Endodermal cell (in vitro differentiated cells): ENCODE data around the gene GP1BA. TPM values are rescaled to one million over a fixed set of nuclear protein-coding genes. Genes with fewer than 3 reads are reported as not detected.

Experiments used
- DNase-seq: peaks from one replicate; pipeline ENCODE4 v3.0.0-alpha.2; 2017
- H3K27ac ChIP-seq: 2 replicates; pipeline ENCODE4 v1.5.1; 2013; ENCODE audit warnings: mild to moderate bottlenecking, low read depth, low read length, moderate library complexity
- H3K27me3 ChIP-seq: 2 replicates; pipeline ENCODE4 v1.6.1; 2013; ENCODE audit warnings: mild to moderate bottlenecking, low read length, moderate library complexity; ENCODE audit not compliant: insufficient read depth, control insufficient read depth, poor library complexity, severe bottlenecking
- H3K36me3 ChIP-seq: 2 replicates; pipeline ENCODE4 v1.7.0; 2013; ENCODE audit warnings: mild to moderate bottlenecking, low read length, moderate library complexity; ENCODE audit not compliant: control insufficient read depth, insufficient read depth
- H3K4me1 ChIP-seq: one replicate; pipeline ENCODE4 v1.7.0; 2013; ENCODE audit warnings: low read length; ENCODE audit not compliant: control insufficient read depth, insufficient read depth
- H3K4me3 ChIP-seq: 2 replicates; pipeline ENCODE4 v1.5.1; 2013; ENCODE audit warnings: mild to moderate bottlenecking, low read length, moderate library complexity
- H3K9ac ChIP-seq: 2 replicates; pipeline ENCODE4 v1.6.1; 2013; ENCODE audit warnings: mild to moderate bottlenecking, low read length, moderate library complexity; ENCODE audit not compliant: poor library complexity, severe bottlenecking; ENCODE audit errors: extremely low read depth
- H3K9me3 ChIP-seq: 2 replicates; pipeline ENCODE4 v1.6.1; 2013; ENCODE audit warnings: mild to moderate bottlenecking, low read length, moderate library complexity; ENCODE audit not compliant: control insufficient read depth
- H3K27ac Mint-ChIP-seq: 2 replicates; pipeline ENCODE4 v1.8.0; 2020; ENCODE audit warnings: mixed read lengths
- H3K27me3 Mint-ChIP-seq: 2 replicates; pipeline ENCODE4 v1.8.0; 2021; ENCODE audit warnings: mild to moderate bottlenecking, mixed read lengths; ENCODE audit not compliant: insufficient read depth
- H3K36me3 Mint-ChIP-seq: 2 replicates; pipeline ENCODE4 v1.8.0; 2020; ENCODE audit warnings: low read depth, mixed read lengths
- H3K4me1 Mint-ChIP-seq: 2 replicates; pipeline ENCODE4 v1.8.0; 2020; ENCODE audit warnings: mixed read lengths
- H3K4me3 Mint-ChIP-seq: 2 replicates; pipeline ENCODE4 v1.8.0; 2020; ENCODE audit warnings: mild to moderate bottlenecking, moderate library complexity, mixed read lengths
- H3K9me3 Mint-ChIP-seq: 2 replicates; pipeline ENCODE4 v1.8.0; 2020; ENCODE audit warnings: mild to moderate bottlenecking, mixed read lengths
- CTCF ChIP-seq: fragments of 200-600 bp; sonication (generic); conservative IDR thresholded peaks from 2 replicates; pipeline ENCODE4 v1.5.0; 2021; ENCODE audit warnings: antibody characterized with exemption, mild to moderate bottlenecking
- WGBS, 2 experiments: methylation state at CpG; one replicate each; pipeline versions ENCODE4 v1.1.5 to v1.1.7; 2013; ENCODE audit warnings: missing lambda C conversion rate in 2 of 2, mixed read lengths in 1 of 2; ENCODE audit not compliant: insufficient coverage in 1 of 2, insufficient read length in 1 of 2; 5-methylcytosine and 5-hydroxymethylcytosine counted together
- total RNA-seq, 2 donors: library from RNA; stranded (reverse); fragmentation: NEBNext Ultra II Directional in 1 of 2; extraction: Animal tissue kit (Norgen Biotek cat#: 25700) in 1 of 2; gene quantifications; 2 replicates in 1 of 2; 3 replicates in 1 of 2; pipeline ENCODE4 v1.2.1, GENCODE V29; 2021

GP1BA gene
- total RNA-seq, 2 donors from 2014 or later = not detected

DNA sequence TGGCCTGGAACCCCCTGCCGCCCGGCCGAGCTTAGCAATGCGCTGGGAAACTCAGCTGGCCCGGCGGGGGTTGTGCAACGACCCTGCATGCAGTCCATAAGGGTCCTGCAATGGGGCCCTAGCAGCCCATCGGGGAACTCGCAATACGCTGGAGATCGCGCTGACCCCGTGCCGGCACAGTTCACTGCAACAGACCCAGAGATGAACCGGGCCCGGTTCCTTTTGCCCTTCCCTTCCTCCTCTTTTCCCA is 7.4 kb downstream of the GP1BA start:
- Histone ChIP-seq H3K9ac (peak overlapping the region; percentile 84), H3K9me3 (no peaks in the 10 kb centered on the region), H3K27me3 (no peaks in the 10 kb centered on the region), H3K36me3 (peaks cover 43% of the 10 kb centered on the region), H3K27ac (peak overlapping the region; percentile 96), H3K4me1 (peaks cover 6% of the 10 kb centered on the region), H3K4me3 (peak overlapping the region; percentile 98)
- peaks cover 40% of the 10 kb centered on the region for H3K36me3 Mint-ChIP-seq
- peaks cover 25% of the 10 kb centered on the region for H3K4me1 Mint-ChIP-seq
- peak overlapping the region; percentile 94 for H3K4me3 Mint-ChIP-seq
- WGBS, 2 experiments = 0% methylated on average over 11 to 16 of the region's 16 CpGs
- no peaks in the 10 kb centered on the region for H3K27me3 Mint-ChIP-seq
- DNase-seq = no peak
- H3K27ac Mint-ChIP-seq = peak overlapping the region; percentile 99
- H3K9me3 Mint-ChIP-seq = no peaks in the 10 kb centered on the region
- no peak for TF ChIP-seq CTCF

DNA sequence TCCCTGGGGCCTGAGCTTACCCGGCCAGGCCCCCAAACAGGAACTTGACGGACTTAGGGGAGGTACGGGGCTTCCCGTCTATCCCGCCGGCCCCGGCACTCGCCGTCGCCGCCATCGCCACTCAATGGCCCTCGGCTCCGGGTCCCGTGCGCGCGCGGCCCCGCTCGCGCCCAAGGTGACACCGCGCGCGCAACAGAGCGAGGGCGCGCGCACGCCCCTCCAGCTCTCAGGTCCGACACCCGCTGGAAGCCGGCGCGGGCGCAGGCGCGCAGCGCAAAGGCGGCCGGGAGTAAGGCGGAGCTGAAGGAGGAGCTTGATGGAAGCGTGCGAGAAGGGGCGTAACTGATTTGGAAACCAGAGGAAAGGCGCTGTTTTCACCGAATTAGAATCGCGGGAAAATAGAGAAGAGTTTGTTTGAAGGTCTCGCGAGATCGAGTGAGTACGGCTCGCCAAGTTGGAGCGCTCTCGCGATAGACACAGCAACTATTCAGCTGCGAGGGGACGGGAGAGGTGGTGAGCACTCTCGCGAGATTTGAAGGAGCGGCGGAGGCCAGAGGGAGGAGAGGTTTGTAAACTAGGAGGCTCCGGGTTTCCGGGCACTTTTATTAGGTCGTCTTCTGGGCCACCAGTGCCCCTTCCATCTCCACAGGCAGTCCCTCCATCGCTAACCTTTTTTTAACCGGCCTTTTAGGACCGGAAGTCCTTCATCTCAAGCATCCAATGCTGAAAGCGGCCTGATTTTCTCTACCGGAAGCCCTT is 7.9 kb downstream of the GP1BA start, which contains the start of the genes RNF167 and SLC25A11:
Gene RNF167 (plus strand): TSS at position 473 of the 759 bp plus-strand sequence. CDS start 642 bp downstream, outside the sequence.
Gene SLC25A11 (minus strand): TSS at position 251 of the 759 bp plus-strand sequence. CDS start 136 bp downstream, at position 115.
- H3K36me3 ChIP-seq = peaks cover 48% of the 10 kb centered on the region
- no peaks in the 10 kb centered on the region for H3K27me3 Mint-ChIP-seq
- no peaks in the 10 kb centered on the region for H3K9me3 ChIP-seq
- H3K27ac ChIP-seq = peak within 1 kb of the TSS; percentile 96
- TF ChIP-seq CTCF = no peak
- peak within 1 kb of the TSS; percentile 84 for H3K9ac ChIP-seq
- peak; percentile 99 for DNase-seq
- H3K4me3 ChIP-seq = peak within 1 kb of the TSS; percentile 98
- peaks cover 24% of the 10 kb centered on the region for H3K4me1 Mint-ChIP-seq
- 0% methylated on average over 51 to 72 of the region's 72 CpGs for WGBS, 2 experiments
- H3K27me3 ChIP-seq = no peaks in the 10 kb centered on the region
- peaks cover 9% of the 10 kb centered on the region for H3K4me1 ChIP-seq
- peaks cover 45% of the 10 kb centered on the region for H3K36me3 Mint-ChIP-seq
- peak within 1 kb of the TSS; percentile 99 for H3K27ac Mint-ChIP-seq
- peak within 1 kb of the TSS; percentile 94 for H3K4me3 Mint-ChIP-seq
- H3K9me3 Mint-ChIP-seq = no peaks in the 10 kb centered on the region

DNA sequence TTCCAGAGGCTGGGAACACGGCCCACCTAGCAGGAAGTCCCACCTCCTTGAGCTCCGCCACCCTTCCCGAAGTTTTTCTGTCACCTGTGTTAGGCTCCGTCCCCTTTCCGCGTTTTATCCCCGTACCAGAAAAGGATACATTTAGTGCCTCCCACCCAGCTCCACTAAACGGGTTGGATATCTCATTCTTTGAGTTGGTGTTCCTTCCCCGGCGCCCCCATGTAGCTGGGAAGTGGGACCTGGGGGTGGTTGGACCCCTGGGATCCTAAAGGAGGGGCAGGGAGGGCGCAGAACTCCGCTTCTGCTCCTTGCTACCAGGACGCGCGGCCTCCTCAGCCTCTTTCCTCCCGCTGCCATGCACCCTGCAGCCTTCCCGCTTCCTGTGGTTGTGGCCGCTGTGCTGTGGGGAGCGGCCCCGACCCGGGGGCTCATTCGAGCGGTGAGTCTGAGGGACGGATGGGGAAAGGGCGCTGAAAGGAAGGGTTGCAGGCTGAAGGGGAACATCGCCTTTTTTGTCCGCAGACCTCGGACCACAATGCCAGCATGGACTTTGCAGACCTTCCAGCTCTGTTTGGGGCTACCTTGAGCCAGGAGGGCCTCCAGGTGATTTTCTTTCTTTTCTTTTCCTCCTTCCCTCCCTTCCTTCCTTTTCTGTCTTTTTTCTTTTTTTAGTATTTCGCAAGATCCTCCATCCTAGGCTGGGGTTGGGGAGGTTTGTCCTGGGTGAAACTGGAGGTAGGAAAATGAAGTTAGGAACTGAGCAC is 8.7 kb downstream of the GP1BA start:
- Mint-ChIP-seq H3K9me3 (no peaks in the 10 kb centered on the region), H3K36me3 (peaks cover 52% of the 10 kb centered on the region), H3K4me1 (peaks cover 31% of the 10 kb centered on the region), H3K4me3 (peak overlapping the region; percentile 94), H3K27ac (peak overlapping the region; percentile 99), H3K27me3 (no peaks in the 10 kb centered on the region)
- Histone ChIP-seq H3K4me1 (peaks cover 16% of the 10 kb centered on the region), H3K4me3 (peak overlapping the region; percentile 98), H3K27me3 (no peaks in the 10 kb centered on the region), H3K36me3 (peaks cover 54% of the 10 kb centered on the region), H3K27ac (peak overlapping the region; percentile 96), H3K9me3 (no peaks in the 10 kb centered on the region), H3K9ac (peak overlapping the region; percentile 84)
- no peak for DNase-seq
- 2 to 3% methylated on average over 11 to 29 of the region's 29 CpGs for WGBS, 2 experiments
- TF ChIP-seq CTCF = no peak
